MM.1S (cell line): ENCODE measurements around the gene BET1L.

Source experiments
- DNase-seq: peaks from one replicate; pipeline ENCODE4 v3.0.0-alpha.2; 2015
- H2AFZ ChIP-seq: fragments of 300-600 bp; sonication (generic); 2 replicates; pipeline ENCODE4 v1.6.0; 2016; ENCODE audit warnings: antibody characterized with exemption, low read length
- H3F3A ChIP-seq: fragments of 300-600 bp; sonication (generic); 2 replicates; pipeline ENCODE4 v1.6.1; 2016; ENCODE audit warnings: mild to moderate bottlenecking, antibody characterized with exemption, low read length, moderate library complexity, mixed read lengths; ENCODE audit not compliant: insufficient read depth
- H3K27ac ChIP-seq: fragments of 300-600 bp; sonication (generic); 2 replicates; pipeline ENCODE4 v1.5.1; 2016; ENCODE audit warnings: mild to moderate bottlenecking, low read length
- H3K27me3 ChIP-seq: fragments of 300-600 bp; sonication (generic); replicated peaks from 2 replicates; pipeline ENCODE4 v1.6.0; 2016; ENCODE audit warnings: low read length; ENCODE audit not compliant: insufficient read depth
- H3K36me3 ChIP-seq: fragments of 300-600 bp; sonication (generic); replicated peaks from 2 replicates; pipeline ENCODE4 v1.6.1; 2016; ENCODE audit warnings: mild to moderate bottlenecking, low read length, mixed read lengths; ENCODE audit not compliant: insufficient read depth
- H3K4me1 ChIP-seq: fragments of 300-600 bp; sonication (generic); 2 replicates; pipeline ENCODE4 v1.6.1; 2016; ENCODE audit warnings: low read length, mixed read lengths
- H3K4me2 ChIP-seq: fragments of 300-600 bp; sonication (generic); 2 replicates; pipeline ENCODE4 v1.6.0; 2016; ENCODE audit warnings: low read depth, low read length
- H3K4me3 ChIP-seq: fragments of 300-600 bp; sonication (generic); 2 replicates; pipeline ENCODE4 v1.5.1; 2016; ENCODE audit warnings: low read length, mixed read lengths
- H3K79me2 ChIP-seq: fragments of 300-600 bp; sonication (generic); 2 replicates; pipeline ENCODE4 v1.6.1; 2016; ENCODE audit warnings: mixed run types, low read length, mixed read lengths
- H3K9ac ChIP-seq: fragments of 300-600 bp; sonication (generic); 2 replicates; pipeline ENCODE4 v1.6.1; 2016; ENCODE audit warnings: low read length, mixed read lengths
- H3K9me2 ChIP-seq: fragments of 300-600 bp; sonication (generic); replicated peaks from 2 replicates; pipeline ENCODE4 v1.6.1; 2016; ENCODE audit warnings: mild to moderate bottlenecking, low read length, mixed read lengths; ENCODE audit not compliant: insufficient read depth
- H3K9me3 ChIP-seq: fragments of 300-600 bp; sonication (generic); replicated peaks from 2 replicates; pipeline ENCODE4 v1.6.1; 2016; ENCODE audit warnings: mild to moderate bottlenecking, low read length, mixed read lengths; ENCODE audit not compliant: insufficient read depth
- H4K20me1 ChIP-seq: fragments of 300-600 bp; sonication (generic); 2 replicates; pipeline ENCODE4 v1.6.1; 2016; ENCODE audit warnings: mild to moderate bottlenecking, low read length, moderate library complexity, mixed read lengths; ENCODE audit not compliant: insufficient read depth
- CTCF ChIP-seq: fragments of 300-600 bp; sonication (generic); IDR thresholded peaks from 2 replicates; pipeline ENCODE4 v1.5.1; 2016; ENCODE audit warnings: antibody characterized with exemption, low read length, mixed read lengths
- EZH2 ChIP-seq: fragments of 300-600 bp; sonication (generic); optimal IDR thresholded peaks from 2 replicates; pipeline ENCODE3; 2017; ENCODE audit warnings: low read depth, mild to moderate bottlenecking, antibody characterized with exemption, low read length, mixed read lengths
- EZH2phosphoT487 ChIP-seq: fragments of 300-600 bp; sonication (generic); IDR thresholded peaks from 2 replicates; pipeline ENCODE4 v1.6.1; 2018; ENCODE audit warnings: antibody characterized with exemption, low read length

Gene BET1L

GRCh38 chr11:215581-216037, 8.4 kb upstream of the BET1L start:
- DNase-seq = no peak

GRCh38 chr11:214083-214482, 6.9 kb upstream of the BET1L start:
- no peak for DNase-seq
- TF ChIP-seq EZH2 (no peak), EZH2phosphoT487 (no peak), CTCF (no peak)
- H3K4me1 ChIP-seq = peaks cover 10% of the 10 kb centered on the region
- H3K4me2 ChIP-seq = no peak overlapping the region
- H3F3A ChIP-seq = 0 out of 2 replicates have a peak, but pooled peaks cover 3% of the 10 kb centered on the region
- peaks cover 19% of the 10 kb centered on the region; the same call in 1 of the 2 replicates for H3K36me3 ChIP-seq
- no peaks in the 10 kb centered on the region for H3K9me2 ChIP-seq
- peaks cover 26% of the 10 kb centered on the region for H3K79me2 ChIP-seq
- no peak overlapping the region for H2AFZ ChIP-seq
- H3K9ac ChIP-seq = no peak overlapping the region
- no peak overlapping the region for H3K4me3 ChIP-seq
- H3K9me3 ChIP-seq = no peaks in the 10 kb centered on the region
- no peak overlapping the region for H3K27ac ChIP-seq
- H3K27me3 ChIP-seq = no peaks in the 10 kb centered on the region
- no peaks in the 10 kb centered on the region for H4K20me1 ChIP-seq

More at GRCh38 chr11:215581-216037, 8.4 kb upstream of the BET1L start:
- no peak overlapping the region for H3K27ac ChIP-seq
- H3K9me2 ChIP-seq = no peaks in the 10 kb centered on the region
- no peaks in the 10 kb centered on the region for H3K9me3 ChIP-seq
- no peak overlapping the region for H3K4me2 ChIP-seq
- H3K36me3 ChIP-seq = peaks cover 19% of the 10 kb centered on the region; the same call in 1 of the 2 replicates
- no peaks in the 10 kb centered on the region for H3K27me3 ChIP-seq
- H3K79me2 ChIP-seq = peaks cover 11% of the 10 kb centered on the region
- H4K20me1 ChIP-seq = no peaks in the 10 kb centered on the region
- no peak for TF ChIP-seq CTCF
- no peak overlapping the region for H3K4me3 ChIP-seq
- no peaks in the 10 kb centered on the region for H3K4me1 ChIP-seq
- no peak overlapping the region for H2AFZ ChIP-seq
- no peak overlapping the region for H3K9ac ChIP-seq
- 0 out of 2 replicates have a peak, but pooled peaks cover 3% of the 10 kb centered on the region for H3F3A ChIP-seq

- H3K4me3 ChIP-seq = no peak overlapping the region
- H3K4me2 ChIP-seq = no peak overlapping the region
- no peak overlapping the region for H3K9ac ChIP-seq
- H4K20me1 ChIP-seq = no peaks in the 10 kb centered on the region
- H3K9me3 ChIP-seq = no peaks in the 10 kb centered on the region
- H3K9me2 ChIP-seq = no peaks in the 10 kb centered on the region
- H3K4me1 ChIP-seq = peaks cover 10% of the 10 kb centered on the region
- H3K27me3 ChIP-seq = no peaks in the 10 kb centered on the region
- peaks cover 33% of the 10 kb centered on the region for H3K79me2 ChIP-seq
- TF ChIP-seq EZH2phosphoT487 (no peak), EZH2 (no peak), CTCF (no peak)
- H3K27ac ChIP-seq = no peak overlapping the region
- no peak for DNase-seq
- peaks cover 6% of the 10 kb centered on the region for H3F3A ChIP-seq
- no peak overlapping the region for H2AFZ ChIP-seq
- peaks cover 19% of the 10 kb centered on the region; the same call in 1 of the 2 replicates for H3K36me3 ChIP-seq
These were observed 5.9 kb upstream of the BET1L start for GRCh38 chr11:213111-213510.
